CD4-positive, alpha-beta T cell treated with Interleukin-6 for 4 hours (primary cell): Measurements from ENCODE around the gene GTF2F2.
"Not testable (repeated sequence)": the region's sequence is repeated elsewhere in the genome, so short reads cannot be mapped to it uniquely, and the experiment has no call there.

ENCODE experiments used
- DNase-seq: peaks from one replicate; pipeline ENCODE4 v3.0.0-alpha.2; 2020; ENCODE audit warnings: mixed read lengths

The GTF2F2 gene

GRCh38 chr13:45180713-45181601 lies 60.6 kb downstream of the GTF2F2 start:
- DNase-seq: no peak

DNA sequence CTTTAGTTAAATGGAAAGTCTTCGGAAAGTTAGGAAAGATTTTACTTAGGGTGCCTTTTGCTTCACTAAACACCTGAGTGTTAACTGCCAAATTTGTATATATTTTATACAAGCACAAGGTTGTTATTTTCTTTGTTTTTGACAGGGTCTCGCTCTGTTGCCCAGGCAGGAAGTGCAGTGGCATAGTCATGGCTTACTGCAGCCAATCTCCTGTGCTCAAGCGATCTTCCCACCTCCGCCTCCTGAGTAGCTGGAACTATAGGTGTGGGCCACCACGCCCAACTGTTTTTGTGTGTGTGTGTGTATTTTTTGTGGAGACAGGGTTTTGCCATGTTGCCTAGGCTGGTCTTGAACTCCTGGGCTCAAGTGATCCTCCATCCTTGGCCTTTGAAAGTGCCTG lies 64.4 kb downstream of the GTF2F2 start:
- DNase-seq: no peak

DNA sequence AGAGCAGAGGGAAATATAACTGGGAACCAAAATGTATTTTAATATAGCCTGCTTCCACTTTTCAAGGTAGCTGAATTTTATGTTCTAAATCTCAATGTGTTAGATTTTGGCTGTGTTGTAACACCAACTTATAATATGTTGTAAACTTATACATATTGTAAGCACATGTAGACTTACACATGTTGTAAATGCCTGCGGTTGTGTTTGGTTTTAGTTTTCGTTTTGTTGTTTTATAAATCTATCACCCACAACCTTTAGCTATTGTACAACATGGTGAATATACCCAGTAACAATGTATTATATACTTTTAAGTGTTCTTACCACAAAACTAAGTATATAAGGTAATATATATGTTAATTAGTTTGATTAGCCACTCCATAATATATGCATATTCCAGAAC lies 65.0 kb downstream of the GTF2F2 start:
- no peak for DNase-seq

GRCh38 chr13:45189077-45189476 lies 68.8 kb downstream of the GTF2F2 start:
- DNase-seq: not testable (repeated sequence)

GRCh38 chr13:45189511-45189910 lies 69.2 kb downstream of the GTF2F2 start:
- not testable (repeated sequence) for DNase-seq

DNA sequence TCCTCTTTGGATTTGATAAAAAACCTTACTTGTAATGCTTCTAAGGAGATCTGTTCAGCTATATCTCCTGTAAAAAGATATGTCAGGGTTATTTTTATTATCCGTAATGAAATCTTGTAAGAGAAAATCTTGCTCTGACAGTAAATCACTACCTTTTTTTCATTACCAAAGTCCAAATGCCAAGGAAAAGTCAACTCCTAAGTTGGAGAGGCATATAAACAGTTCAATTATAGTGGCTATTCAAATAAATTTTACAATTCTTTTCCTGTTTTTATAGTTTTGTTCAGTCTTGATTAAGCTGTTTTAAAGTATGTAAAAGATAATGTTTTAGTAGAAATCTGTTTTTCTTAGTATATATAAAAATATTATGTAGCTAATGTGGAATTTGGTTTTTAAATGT lies 71.6 kb downstream of the GTF2F2 start:
- no peak for DNase-seq

DNA sequence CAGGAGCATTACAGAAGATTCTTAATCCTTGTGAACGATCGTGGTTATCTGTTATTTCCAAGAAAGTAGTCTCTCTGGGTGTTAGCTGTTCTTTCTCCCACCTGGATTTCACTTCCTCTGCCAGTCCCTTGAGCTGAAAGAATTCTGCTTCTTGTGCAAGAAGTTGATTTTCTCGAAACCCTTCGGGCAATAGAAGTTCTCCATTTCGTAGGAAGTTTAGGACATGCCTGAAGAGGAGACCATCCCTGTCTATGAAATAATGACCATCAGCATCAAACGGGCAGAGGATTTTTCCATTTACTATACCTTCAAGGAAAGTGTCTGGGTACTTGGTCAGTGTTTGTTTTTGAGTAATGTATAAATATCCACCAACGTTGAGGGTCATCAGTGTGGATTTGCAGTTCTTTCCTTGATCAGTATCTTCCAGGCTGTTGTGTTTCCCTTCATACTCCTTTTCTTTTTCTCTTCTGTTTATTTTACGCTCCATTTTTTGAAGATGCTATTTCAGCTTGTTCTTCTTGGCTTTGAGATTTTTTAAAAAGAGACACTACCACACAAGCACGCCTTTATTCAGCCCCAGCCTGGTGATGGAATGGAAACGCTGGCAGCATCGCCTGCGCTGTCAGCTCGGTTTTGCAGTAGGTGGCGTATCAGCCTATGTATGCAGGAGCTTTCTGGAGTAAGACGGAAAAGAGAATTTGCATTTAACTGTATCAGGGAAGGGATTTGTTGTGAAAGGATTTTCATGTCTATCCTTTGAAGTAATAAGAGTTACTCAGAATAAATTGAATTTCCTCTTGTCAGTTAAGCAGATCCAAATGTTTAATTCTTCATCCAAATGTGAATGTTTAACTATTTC lies 74.0 kb downstream of the GTF2F2 start:
- DNase-seq: no peak

GRCh38 chr13:45195421-45195820 lies 75.1 kb downstream of the GTF2F2 start:
- DNase-seq: no peak

GRCh38 chr13:45196096-45196495 lies 75.8 kb downstream of the GTF2F2 start:
- DNase-seq: no peak

DNA sequence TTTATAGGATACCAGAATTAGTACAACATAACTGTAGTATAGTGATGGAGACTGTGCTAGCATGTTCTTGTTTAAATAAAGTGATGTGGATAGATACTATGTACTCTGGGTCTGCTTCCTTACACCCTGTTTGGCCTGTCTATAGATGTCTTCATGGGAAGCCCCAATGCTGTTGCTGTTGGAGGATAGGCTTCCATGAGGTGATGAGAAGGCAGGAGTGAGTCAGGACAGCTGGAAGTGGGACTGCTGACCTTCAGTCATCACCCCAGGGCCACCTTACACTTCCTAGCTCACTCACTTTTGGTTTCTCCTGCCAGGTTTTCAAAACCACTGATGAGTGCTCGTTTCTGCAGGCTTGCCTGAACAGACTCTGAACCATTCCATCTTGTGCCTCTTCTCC lies 76.3 kb downstream of the GTF2F2 start:
- no peak for DNase-seq

- DNase-seq: no peak
These were observed 77.7 kb downstream of the GTF2F2 start for GRCh38 chr13:45198041-45198440.

DNA sequence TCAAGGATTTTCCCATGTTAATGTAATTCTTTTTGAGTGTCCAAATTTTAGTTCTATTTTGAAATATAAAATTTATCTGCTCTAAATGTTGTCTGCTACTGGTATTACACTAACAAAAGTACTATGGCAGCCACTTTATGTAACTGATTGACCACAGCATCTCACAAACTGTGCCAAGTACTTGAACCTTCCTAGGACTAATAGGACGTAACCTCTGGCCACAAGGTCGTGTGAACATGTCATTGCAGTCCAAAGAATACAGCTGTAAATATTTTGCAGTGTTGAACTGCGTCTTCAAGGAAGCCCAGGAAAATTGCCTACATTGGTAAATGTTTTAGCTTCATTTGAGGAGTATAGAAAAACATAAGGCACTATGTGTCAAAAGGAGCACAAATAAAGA lies 78.6 kb downstream of the GTF2F2 start:
- no peak for DNase-seq

- DNase-seq: no peak
These were observed 79.4 kb downstream of the GTF2F2 start for GRCh38 chr13:45199711-45200110.

GRCh38 chr13:45200701-45201232 lies 80.5 kb downstream of the GTF2F2 start, which contains the start of gene KCTD4:
TSS of gene KCTD4 (minus strand) at chr13:45201045. CDS start at chr13:45194567, 6,478 bp downstream.
- no peak for DNase-seq

DNA sequence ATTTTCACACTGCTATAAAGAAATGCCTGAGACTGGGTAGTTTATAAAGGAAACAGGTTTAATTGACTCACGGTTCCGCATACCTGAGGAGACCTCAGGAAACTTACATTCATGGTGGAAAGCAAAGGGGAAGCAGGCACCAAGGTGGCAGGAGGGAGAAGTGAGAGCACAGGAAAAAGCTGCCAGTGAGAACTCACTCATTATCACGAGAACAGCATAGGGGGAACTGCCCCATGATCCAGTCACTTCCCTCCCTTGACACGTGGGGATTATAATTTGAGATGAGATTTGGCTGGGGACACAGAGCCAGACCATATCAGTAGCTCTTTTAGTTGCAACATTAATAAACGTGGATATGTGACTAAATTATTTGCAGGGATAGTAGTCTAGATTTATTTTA lies 84.8 kb downstream of the GTF2F2 start:
- DNase-seq: no peak

- no peak for DNase-seq
These were observed 86.0 kb downstream of the GTF2F2 start for GRCh38 chr13:45206340-45206739.

GRCh38 chr13:45207319-45207718 lies 87.0 kb downstream of the GTF2F2 start:
- DNase-seq: no peak

GRCh38 chr13:45208132-45208531 lies 87.8 kb downstream of the GTF2F2 start:
- no peak for DNase-seq

- DNase-seq: no peak
These were observed 88.9 kb downstream of the GTF2F2 start for GRCh38 chr13:45209229-45209628.

- DNase-seq: no peak
These were observed 95.2 kb downstream of the GTF2F2 start for GRCh38 chr13:45215392-45216077.

DNA sequence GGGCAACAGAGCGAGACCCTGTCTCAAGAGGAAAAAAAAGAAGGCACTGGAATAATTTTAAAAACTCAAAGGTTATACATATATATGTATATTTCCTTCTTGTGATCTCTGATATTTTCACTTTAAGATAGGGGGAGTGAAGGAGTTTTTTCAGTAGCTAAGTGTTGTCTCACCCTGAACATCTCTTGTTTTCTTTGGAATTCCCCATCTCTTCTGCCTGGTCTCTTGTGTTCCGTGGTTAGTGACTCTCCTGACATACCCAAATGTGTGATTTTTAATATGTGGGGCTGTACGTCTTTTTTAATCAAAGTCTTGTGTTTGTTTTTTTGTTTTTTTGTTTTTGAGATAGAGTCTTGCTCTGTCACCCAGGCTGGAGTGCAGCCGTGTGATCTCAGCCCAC lies 95.9 kb downstream of the GTF2F2 start:
- no peak for DNase-seq

- no peak for DNase-seq
These were observed 98.4 kb downstream of the GTF2F2 start for GRCh38 chr13:45218689-45219088.
